Head of caudate nucleus (tissue), 42 donors: ENCODE data around the gene PTPRS.
A peak's percentile ranks its signal among the peaks of the same experiment; 100 is the strongest.

ENCODE experiments used
- DNase-seq, 42 donors: peaks; one replicate each; pipeline versions ENCODE4 v3.0.0 to v3.0.0-alpha.2; 2020 to 2021; ENCODE audit warnings: mixed read lengths in 7 of 42
- intact Hi-C: fragments of 100-400 bp; cut with DNase I; formaldehyde crosslinking; loops from one replicate; pipeline ENCODE4 v1.15.0; 2022

PTPRS gene

GRCh38 chr19:5314012-5314906 lies 26.4 kb downstream of the PTPRS start:
- intact Hi-C loops = no loop called here
- no peak for DNase-seq

DNA sequence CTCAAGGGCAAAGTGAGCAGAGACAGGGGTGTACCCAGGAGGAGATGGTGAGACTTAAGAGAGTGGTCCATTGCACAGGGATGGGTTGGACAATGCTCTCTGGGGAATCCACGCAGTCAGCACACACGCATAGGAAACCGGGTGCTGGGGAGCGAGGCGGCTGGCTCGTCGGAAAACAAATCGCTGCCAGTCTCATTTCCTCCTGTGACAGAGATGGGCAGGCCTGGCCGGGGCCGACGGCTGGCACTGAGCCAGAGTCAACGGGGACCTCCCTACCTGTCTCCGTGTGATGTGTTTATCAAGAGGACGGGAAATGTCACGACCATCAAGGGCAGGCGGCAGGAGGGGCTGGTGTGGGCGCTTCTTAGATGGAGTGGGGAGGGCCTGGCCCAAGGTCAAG lies 27.3 kb downstream of the PTPRS start:
- intact Hi-C loops = no loop called here
- no peak for DNase-seq

GRCh38 chr19:5312058-5312457 lies 28.6 kb downstream of the PTPRS start:
- no peak for DNase-seq
- intact Hi-C loops = no loop called here

GRCh38 chr19:5309438-5310204 lies 31.0 kb downstream of the PTPRS start:
- DNase-seq = peak in 28 of 42 donors; percentile 3 to 79 (median 43)
- intact Hi-C loops = no loop called here

GRCh38 chr19:5308451-5309437 lies 31.9 kb downstream of the PTPRS start:
- intact Hi-C loops = no loop called here

DNA sequence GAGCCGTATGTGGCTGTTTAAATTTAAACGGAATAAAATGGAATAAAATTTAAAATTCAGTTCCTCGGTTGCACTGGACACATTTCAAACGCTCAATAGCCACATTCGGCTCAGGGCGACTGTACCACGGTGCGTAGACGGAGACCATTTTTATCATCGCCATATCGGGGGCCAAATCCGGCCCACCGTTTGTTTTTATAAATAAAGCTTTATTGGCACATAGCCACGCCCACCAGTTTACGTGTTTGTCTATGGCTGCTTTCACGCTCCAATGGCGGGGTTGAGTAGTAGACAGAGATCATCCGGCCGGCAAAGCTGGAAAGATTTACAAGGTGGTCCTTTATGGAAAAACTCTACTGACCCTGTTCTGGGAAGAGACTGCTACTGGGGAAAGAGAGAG lies 33.0 kb downstream of the PTPRS start:
- no peak for DNase-seq
- intact Hi-C loops = no loop called here

More at GRCh38 chr19:5308451-5309437, 31.9 kb downstream of the PTPRS start:
- peak; percentile 61 to 91 (median 80) for DNase-seq

DNA sequence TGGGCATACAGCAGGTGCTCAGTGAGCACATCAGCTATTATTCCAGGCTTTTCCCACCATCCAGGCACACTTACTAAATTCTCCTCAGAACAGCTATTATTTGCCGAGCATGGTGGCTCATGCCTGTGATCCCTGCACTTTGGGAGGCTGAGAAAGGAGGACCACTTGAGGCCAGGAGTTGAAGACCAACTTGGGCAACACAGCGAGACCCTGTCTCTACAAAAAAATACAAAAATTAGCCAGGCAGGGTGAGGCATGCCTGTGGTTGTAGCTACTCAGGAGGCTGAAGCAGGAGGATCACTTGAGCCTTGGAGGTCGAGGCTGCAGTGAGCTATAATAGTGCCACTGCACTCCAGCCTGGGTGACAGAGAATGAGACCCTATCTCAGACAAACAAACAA lies 35.4 kb downstream of the PTPRS start:
- intact Hi-C loops = no loop called here
- DNase-seq = no peak

- intact Hi-C loops = no loop called here
- DNase-seq = no peak
Observed at GRCh38 chr19:5304486-5304885, 36.1 kb downstream of the PTPRS start.

DNA sequence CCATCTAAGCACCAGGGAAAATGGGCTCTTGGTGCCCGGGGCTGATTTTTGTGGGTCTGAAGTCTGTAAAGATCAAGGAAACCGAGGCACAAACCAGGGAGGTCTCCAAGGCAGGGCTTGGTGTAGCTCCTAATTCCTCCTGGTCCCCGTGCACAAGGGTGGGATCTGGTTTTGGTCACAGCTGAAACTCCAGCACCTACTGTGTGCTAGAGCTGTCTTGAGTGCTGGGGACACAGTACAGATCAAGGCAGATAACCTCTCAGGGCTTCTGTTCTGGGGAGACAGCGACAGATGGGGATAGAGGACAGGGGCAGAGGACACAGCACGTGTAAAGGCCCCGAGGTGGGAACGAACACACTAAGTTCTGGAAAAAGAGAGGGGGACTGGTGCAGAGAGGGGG lies 37.4 kb downstream of the PTPRS start:
- intact Hi-C loops = no loop called here
- no peak for DNase-seq

- intact Hi-C loops = no loop called here
- no peak for DNase-seq
Observed at GRCh38 chr19:5302396-5302795, 38.2 kb downstream of the PTPRS start.

- intact Hi-C loops = no loop called here
- DNase-seq = no peak
Observed at GRCh38 chr19:5299137-5299536, 41.5 kb downstream of the PTPRS start.

- intact Hi-C loops = no loop called here
Observed at GRCh38 chr19:5298471-5298901, 42.1 kb downstream of the PTPRS start.

DNA sequence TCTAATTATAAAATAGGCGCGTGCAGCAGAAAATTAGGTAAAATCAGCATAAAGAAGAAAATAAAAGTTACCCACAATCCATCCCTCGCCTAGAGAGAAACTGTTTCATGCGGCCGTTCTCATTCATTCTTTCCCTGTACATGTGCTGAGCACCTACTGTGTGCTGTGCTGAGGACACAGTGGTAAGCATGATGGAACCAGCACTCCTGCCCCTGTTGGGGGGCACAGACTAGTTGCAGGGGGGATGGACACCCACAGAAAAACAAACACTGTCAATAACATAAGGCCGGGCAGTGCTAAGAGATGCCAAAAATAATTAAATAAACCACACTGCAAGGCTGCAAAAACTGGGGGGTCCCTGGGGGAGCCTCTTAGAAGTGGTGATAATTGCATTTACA lies 43.3 kb downstream of the PTPRS start:
- intact Hi-C loops = no loop called here
- no peak for DNase-seq

More at GRCh38 chr19:5298471-5298901, 42.1 kb downstream of the PTPRS start:
- DNase-seq = no peak

DNA sequence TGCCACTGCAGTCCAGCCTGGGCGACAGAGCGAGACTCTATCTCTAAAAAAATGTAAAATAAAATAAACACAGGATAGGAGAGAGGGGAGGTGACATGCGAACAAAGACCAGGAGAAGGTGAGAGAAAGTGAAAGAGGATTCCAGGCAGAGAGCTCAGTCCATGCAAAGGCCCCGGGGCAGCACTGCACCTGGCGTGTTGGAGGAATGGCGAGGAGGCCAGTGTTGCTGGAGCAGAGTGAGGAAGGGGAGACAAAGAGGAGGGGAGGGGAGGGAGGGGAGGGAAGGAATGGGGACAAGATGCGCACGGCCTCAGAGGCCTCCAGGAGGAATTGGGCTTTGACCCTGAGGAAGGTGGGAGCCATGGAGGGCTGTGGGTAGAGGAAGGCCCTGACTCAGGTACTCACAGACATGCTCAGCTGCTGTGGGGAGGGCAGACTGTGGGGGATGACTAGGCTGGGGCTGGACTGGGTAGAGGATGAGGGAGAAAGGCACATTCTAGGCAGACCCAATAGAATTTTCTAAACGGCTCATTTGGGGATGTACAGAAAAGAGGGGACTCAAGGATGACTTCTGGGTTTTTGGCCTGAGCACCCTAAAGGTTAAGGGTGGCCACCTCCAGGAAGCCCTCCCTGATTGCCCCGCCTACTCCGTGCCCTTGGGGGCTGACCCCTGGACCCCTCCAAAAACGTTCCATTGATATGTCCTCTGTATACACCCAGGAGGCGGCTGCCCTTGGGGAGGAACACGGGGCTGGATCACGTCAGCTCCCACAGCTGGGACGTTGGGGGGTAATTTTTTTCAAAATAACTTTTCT lies 43.9 kb downstream of the PTPRS start:
- DNase-seq = no peak
- intact Hi-C loops = no loop called here

GRCh38 chr19:5296021-5296420 lies 44.6 kb downstream of the PTPRS start:
- no peak for DNase-seq
- intact Hi-C loops = no loop called here

DNA sequence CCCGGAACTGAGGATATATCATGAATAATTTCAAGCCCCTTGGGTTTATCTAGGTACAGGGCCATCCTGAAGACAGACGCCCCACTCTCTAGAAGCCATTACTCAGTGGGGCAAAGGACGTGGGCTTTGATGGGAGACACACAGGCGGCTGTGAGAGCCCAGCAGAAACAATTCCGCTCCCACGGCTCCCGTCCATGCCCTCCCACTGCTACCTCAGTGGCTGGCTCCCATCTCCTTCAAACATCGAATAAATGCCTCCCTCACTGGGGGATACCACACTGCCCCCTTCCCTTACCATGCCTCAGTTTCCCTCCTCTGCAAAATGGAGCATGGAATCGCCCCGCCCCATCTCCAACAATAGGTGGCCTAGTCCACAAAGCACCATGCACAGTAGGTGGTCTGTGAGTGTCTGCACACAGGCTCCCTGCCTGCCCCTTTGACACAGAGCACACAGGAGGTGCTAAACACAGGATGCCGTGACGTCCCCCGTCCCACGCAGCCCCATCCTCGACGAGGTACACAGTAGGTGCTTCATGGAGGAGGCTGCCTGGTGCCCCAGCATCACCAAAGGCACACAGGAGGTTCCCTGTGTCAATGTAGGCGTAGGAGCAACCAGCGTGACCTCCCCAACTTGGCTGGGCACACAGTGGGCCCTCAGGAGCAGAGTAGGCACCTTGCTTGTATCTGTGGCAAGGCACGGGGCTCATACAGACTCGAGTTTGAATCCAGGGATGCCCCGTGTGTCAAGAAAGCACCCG lies 46.0 kb downstream of the PTPRS start:
- intact Hi-C loops = no loop called here
- DNase-seq = no peak

DNA sequence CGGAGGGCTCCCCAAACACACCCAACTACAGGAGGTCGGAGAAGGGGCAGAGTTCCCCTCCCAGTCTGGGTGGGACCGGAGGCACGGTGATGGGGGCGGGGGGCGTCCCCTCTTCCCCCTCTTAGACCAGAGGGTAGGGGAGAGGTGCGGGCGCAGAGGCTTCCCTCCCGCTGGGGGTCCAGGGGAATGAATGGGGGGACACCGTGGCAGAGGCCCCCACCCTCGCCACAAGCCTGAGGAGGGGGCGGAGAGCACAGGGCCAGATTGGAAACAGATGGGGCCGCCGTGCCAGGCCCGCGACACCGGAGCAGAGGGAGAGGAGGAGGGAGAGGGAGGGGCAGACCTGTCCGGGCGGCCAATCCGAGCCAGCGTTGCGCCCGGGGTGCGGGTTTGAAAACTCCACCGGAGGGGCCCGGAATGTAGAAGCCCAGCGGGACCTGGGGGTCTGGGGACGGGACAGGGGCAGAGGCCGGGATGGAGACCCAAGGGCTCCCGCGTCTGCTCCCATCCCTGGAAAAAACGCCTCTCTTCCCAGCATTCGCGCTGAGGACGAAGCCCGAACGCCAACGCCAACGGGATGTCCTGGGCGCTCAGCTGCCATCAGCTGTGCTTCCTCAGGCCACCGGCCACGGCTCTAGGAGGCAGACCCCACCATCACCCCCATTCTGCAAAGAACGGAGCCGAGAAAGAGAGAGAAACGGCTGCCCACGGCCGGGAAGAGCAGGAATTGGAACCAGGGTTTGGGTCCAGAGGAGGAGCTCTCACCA lies 46.8 kb downstream of the PTPRS start:
- intact Hi-C loops = no loop called here
- DNase-seq = peak in 29 of 42 donors; percentile 11 to 65 (median 39)
